Esophagus muscularis mucosa (tissue), 4 donors: ENCODE data around the gene RPUSD1. TPM values are rescaled to one million over a fixed set of nuclear protein-coding genes. Genes with fewer than 3 reads are reported as not detected.

Experiments used
- DNase-seq: peaks from one replicate; pipeline ENCODE4 v3.0.0-alpha.2; 2017; ENCODE audit errors: extremely low spot score
- H3K27ac ChIP-seq, 4 donors: fragments of 200-600 bp; sonication (generic); replicated peaks in 1 of 4; 1 replicate in 3 of 4; 2 replicates in 1 of 4; pipeline ENCODE4 v1.5.1; 2016 to 2019; ENCODE audit warnings: mild to moderate bottlenecking in 1 of 4
- H3K27me3 ChIP-seq, 4 donors: fragments of 200-600 bp; sonication (generic); one replicate each; pipeline versions ENCODE4 v1.5.1 to v1.6.0; 2016 to 2019
- H3K36me3 ChIP-seq, 4 donors: fragments of 200-600 bp; sonication (generic); one replicate each; pipeline ENCODE4 v1.5.1; 2016 to 2019
- H3K4me1 ChIP-seq, 4 donors: fragments of 200-600 bp; sonication (generic); one replicate each; pipeline ENCODE4 v1.5.1; 2016 to 2019
- H3K4me3 ChIP-seq, 4 donors: fragments of 200-600 bp; sonication (generic); 1 replicate in 2 of 4; 2 replicates in 2 of 4; pipeline ENCODE4 v1.5.1; 2016 to 2019; ENCODE audit warnings: mild to moderate bottlenecking in 4 of 4, moderate library complexity in 1 of 4
- H3K9me3 ChIP-seq, 4 donors: fragments of 200-600 bp; sonication (generic); 1 replicate in 3 of 4; 2 replicates in 1 of 4; pipeline ENCODE4 v1.5.1; 2016 to 2019
- CTCF ChIP-seq, 3 experiments: fragments of 200-600 bp in 2 of 3; fragments of 450-650 bp in 1 of 3; sonication (generic) in 2 of 3; IDR thresholded peaks; one replicate each; pipeline ENCODE4 v1.5.1; 2017 to 2019; ENCODE audit warnings: antibody characterized with exemption in 3 of 3, mild to moderate bottlenecking in 2 of 3, moderate library complexity in 1 of 3
- EP300 ChIP-seq: sonication (generic); formaldehyde crosslinking; IDR thresholded peaks from one replicate; pipeline ENCODE4 v1.6.1; 2017; ENCODE audit warnings: antibody characterized with exemption
- POLR2A ChIP-seq: fragments of 450-650 bp; IDR thresholded peaks from one replicate; pipeline ENCODE4 v1.6.1; 2017; ENCODE audit warnings: antibody characterized with exemption, moderate library complexity, mild to moderate bottlenecking, low read depth
- POLR2AphosphoS5 ChIP-seq, 2 donors: sonication (generic); formaldehyde crosslinking; IDR thresholded peaks; one replicate each; pipeline ENCODE4 v1.6.1; 2017; ENCODE audit warnings: antibody characterized with exemption in 2 of 2
- WGBS: methylation state at CpG from one replicate; pipeline ENCODE4 v1.1.5; 2018; 5-methylcytosine and 5-hydroxymethylcytosine counted together
- intact Hi-C: fragments of 100-400 bp; cut with DNase I; formaldehyde crosslinking; loops from one replicate; pipeline ENCODE4 v1.15.1; 2023
- total RNA-seq, 4 donors: library from RNA; depleted of rRNA; stranded (reverse); fragments of >200 nt; gene quantifications; one replicate each; pipeline versions ENCODE4 v1.1.0 to v1.2.1, GENCODE V29; 2016

Gene RPUSD1
- total RNA-seq, 4 donors from 2014 or later, result 10.4 to 29.1 (median 20.4) TPM

DNA sequence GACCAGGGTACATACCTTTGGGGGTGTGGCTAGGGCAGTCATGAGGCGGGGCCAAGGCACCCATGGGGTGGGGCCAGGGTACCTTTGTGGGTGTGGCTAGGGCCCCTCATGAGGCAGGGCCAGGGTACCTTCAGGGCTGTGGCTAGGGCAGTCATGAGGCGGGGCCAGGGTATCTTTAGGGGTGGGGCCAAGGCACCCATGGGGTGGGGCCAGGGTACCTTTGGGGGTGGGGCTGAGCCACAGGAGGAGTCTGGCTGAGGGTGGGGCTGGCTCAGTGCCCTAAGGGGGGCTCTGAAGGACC, 8.9 kb upstream of the RPUSD1 start:
- intact Hi-C loops, result no loop called here
- DNase-seq, result no peak
- TF ChIP-seq POLR2A (no peak), CTCF (IDR thresholded peaks at IDR 0.05) (no peak), POLR2AphosphoS5 (IDR thresholded peaks at IDR 0.05) (no peak), EP300 (no peak)
- peaks cover 0 to 17% (median 7%) of the 10 kb centered on the region in 4 donors for H3K36me3 ChIP-seq
- peaks cover 0 to 10% (median 3%) of the 10 kb centered on the region in 4 donors for H3K4me1 ChIP-seq
- no peaks in the 10 kb centered on the region for H3K9me3 ChIP-seq
- H3K27me3 ChIP-seq, result peaks cover 0 to 66% (median 24%) of the 10 kb centered on the region in 4 donors
- 100% methylated on average over 2 of the region's 2 CpGs for WGBS
- H3K4me3 ChIP-seq, result no peak overlapping the region
- no peak overlapping the region for H3K27ac ChIP-seq

GRCh38 chr16:796296-797119, 8.3 kb upstream of the RPUSD1 start:
- 94% methylated on average over 18 of the region's 38 CpGs for WGBS

DNA sequence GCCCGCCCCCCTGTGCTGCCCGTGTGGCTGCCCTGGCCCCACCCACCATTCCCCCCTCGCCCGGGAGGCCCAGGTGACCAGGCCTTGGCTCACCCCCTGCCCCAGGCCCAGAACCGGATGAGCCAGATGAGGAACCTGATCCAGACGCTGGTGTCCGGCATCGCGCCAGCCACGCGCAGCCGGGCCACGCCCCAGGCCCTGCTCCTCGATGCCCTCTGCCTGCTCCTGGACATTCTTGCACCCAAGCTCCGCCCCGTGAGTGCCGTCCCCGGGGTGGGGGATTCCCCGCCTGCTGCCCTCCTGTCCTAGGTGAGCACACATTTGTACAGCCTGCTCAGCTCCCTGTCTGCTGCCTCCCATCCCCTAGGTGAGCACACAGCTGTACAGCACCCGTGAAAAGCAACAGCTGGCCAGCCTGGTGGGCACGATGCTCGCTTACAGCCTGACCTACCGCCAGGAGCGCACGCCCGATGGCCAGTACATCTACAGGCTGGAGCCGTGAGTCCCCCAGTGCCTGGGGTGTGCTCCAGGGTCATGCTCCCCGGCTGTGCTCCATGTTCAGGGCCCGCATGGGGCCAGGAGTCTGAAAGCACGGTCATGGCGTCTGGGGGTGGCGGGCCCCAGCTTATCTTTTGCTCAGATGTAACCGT, 7.5 kb upstream of the RPUSD1 start:
- no peak overlapping the region for H3K27ac ChIP-seq
- H3K36me3 ChIP-seq, result peaks cover 0 to 26% (median 13%) of the 10 kb centered on the region in 4 donors
- H3K27me3 ChIP-seq, result peaks cover 0 to 52% (median 11%) of the 10 kb centered on the region in 4 donors
- no peaks in the 10 kb centered on the region for H3K9me3 ChIP-seq
- no peak overlapping the region for H3K4me3 ChIP-seq
- peaks cover 0 to 10% (median 3%) of the 10 kb centered on the region in 4 donors for H3K4me1 ChIP-seq
- intact Hi-C loops, result no loop called here
- TF ChIP-seq CTCF (IDR thresholded peaks at IDR 0.05) (no peak), POLR2A (no peak), EP300 (no peak)
- DNase-seq, result no peak
- WGBS, result 90% methylated on average over 16 of the region's 33 CpGs

More at GRCh38 chr16:796296-797119, 8.3 kb upstream of the RPUSD1 start:
- H3K27ac ChIP-seq, result no peak overlapping the region
- H3K9me3 ChIP-seq, result no peaks in the 10 kb centered on the region
- H3K27me3 ChIP-seq, result peaks cover 0 to 60% (median 19%) of the 10 kb centered on the region in 4 donors
- intact Hi-C loops, result no loop called here
- no peak for TF ChIP-seq POLR2A
- H3K4me1 ChIP-seq, result peaks cover 0 to 10% (median 3%) of the 10 kb centered on the region in 4 donors
- no peak overlapping the region for H3K4me3 ChIP-seq
- DNase-seq, result no peak
- peaks cover 0 to 21% (median 10%) of the 10 kb centered on the region in 4 donors for H3K36me3 ChIP-seq

DNA sequence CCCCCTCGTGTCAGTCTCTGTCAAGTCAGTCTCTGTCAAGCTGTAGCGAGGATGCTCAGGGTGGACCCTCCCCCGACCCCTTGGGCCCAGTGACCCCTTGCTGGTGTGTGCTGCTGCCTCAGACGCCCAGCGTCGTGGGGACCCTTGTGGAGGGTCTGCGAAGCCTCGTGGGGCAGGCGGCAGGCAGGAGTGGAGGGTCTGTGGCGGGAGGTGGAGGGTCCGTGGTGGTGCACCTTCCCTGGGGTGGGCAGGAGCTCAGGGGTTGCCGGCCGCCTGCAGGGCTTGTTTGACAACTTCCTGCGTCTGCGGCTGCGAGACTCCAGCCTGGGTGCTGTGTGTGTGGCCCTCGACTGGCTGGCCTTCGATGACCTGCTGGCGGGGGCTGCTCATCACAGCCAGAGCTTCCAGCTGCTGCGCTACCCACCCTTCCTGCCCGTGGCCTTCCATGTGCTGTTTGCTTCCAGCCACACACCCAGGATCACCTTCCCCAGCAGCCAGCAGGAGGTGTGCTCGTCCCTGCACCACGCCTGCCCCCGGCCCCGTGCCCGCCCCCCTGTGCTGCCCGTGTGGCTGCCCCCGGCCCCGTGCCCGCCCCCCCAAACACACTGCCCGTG, 6.8 kb upstream of the RPUSD1 start:
- Histone ChIP-seq H3K36me3 (peaks cover 0 to 26% (median 13%) of the 10 kb centered on the region in 4 donors), H3K4me3 (no peak overlapping the region), H3K27ac (no peak overlapping the region), H3K27me3 (peaks cover 0 to 45% (median 4%) of the 10 kb centered on the region in 4 donors), H3K4me1 (peaks cover 0 to 2% (median under 1%) of the 10 kb centered on the region in 4 donors), H3K9me3 (no peaks in the 10 kb centered on the region)
- DNase-seq, result no peak
- 76% methylated on average over 2 of the region's 31 CpGs for WGBS
- intact Hi-C loops, result no loop called here
- TF ChIP-seq POLR2AphosphoS5 (IDR thresholded peaks at IDR 0.05) (no peak), CTCF (IDR thresholded peaks at IDR 0.05) (no peak), POLR2A (no peak), EP300 (no peak)
